ENCODE results near the gene PARS2. TPM values are rescaled to one million over a fixed set of nuclear protein-coding genes. Genes with fewer than 3 reads are reported as not detected.

Gene PARS2
- total RNA-seq, 1 experiment from 2014 or later = 10.2 TPM

- no peak overlapping the region for H4K91ac ChIP-seq (ENCODE audit: insufficient read length, low read depth, low read length)
- H2AFZ ChIP-seq (ENCODE audit: low read length) = no peak overlapping the region
- H2BK120ac ChIP-seq (ENCODE audit: low read depth, low read length, poor library complexity, severe bottlenecking) = no peak overlapping the region
- no peak overlapping the region for H3T11ph ChIP-seq (ENCODE audit: low read length)
- peaks cover 49 to 88% (median 80%) of the 10 kb centered on the region in 3 experiments for H3K36me3 Mint-ChIP-seq (ENCODE audit: insufficient read depth in 1 of 3, low read depth in 3 of 3)
- H2BK20ac ChIP-seq (ENCODE audit: low read depth, low read length, poor library complexity, severe bottlenecking) = no peak overlapping the region
- no peak overlapping the region for H3K4me3 Mint-ChIP-seq
- H3K27me3 Mint-ChIP-seq (ENCODE audit: low read depth) = no peaks in the 10 kb centered on the region
- H3K9ac ChIP-seq (ENCODE audit: extremely low read depth, insufficient read length, low read length) = no peak overlapping the region
- H4K8ac ChIP-seq (replicated peaks; ENCODE audit: insufficient read length, low read depth, low read length) = no peak overlapping the region
- no peak overlapping the region for H3K18ac ChIP-seq (ENCODE audit: insufficient read length, low read depth, low read length)
- H3K56ac ChIP-seq (ENCODE audit: insufficient read length, low read depth, low read length) = no peak overlapping the region
- no peaks in the 10 kb centered on the region for H3K9me3 ChIP-seq (ENCODE audit: control insufficient read depth, low read depth, low read length)
- no peak for DNase-seq
- H2BK12ac ChIP-seq (ENCODE audit: insufficient read length, low read depth, low read length) = no peak overlapping the region
- H4K20me1 ChIP-seq (ENCODE audit: control insufficient read depth, insufficient read depth, insufficient read length) = no peaks in the 10 kb centered on the region
- no peak overlapping the region for H3K4me2 ChIP-seq (ENCODE audit: insufficient read depth, insufficient read length, low read length)
- H2BK5ac ChIP-seq (ENCODE audit: insufficient read length, low read length) = no peak overlapping the region
- no peaks in the 10 kb centered on the region for H3K79me1 ChIP-seq (ENCODE audit: insufficient read depth, low read depth, low read length, poor library complexity, severe bottlenecking)
- WGBS (ENCODE audit: extremely low coverage, insufficient read length, low lambda C conversion rate) = no CpG with 5 or more reads among the region's 1 CpG
- no peak overlapping the region for H2BK15ac ChIP-seq (ENCODE audit: low read depth, low read length)
- H3K23ac ChIP-seq (ENCODE audit: insufficient read length, low read depth, low read length) = no peak overlapping the region
- no peak overlapping the region for H3K14ac ChIP-seq (ENCODE audit: insufficient read depth, low read length)
- H3K9me3 Mint-ChIP-seq = peaks cover 0 to 4% of the 10 kb centered on the region in 2 experiments; a peak in 1 of 5 replicates
- no peak for TF ChIP-seq CTCF (conservative IDR thresholded peaks at IDR 0.05)
- H3K27ac Mint-ChIP-seq = no peak overlapping the region
- H4K5ac ChIP-seq (ENCODE audit: insufficient read length, low read depth, low read length) = no peak overlapping the region
- H3K27me3 ChIP-seq (ENCODE audit: insufficient read depth, low read length) = no peaks in the 10 kb centered on the region
- no peaks in the 10 kb centered on the region for H3K23me2 ChIP-seq (ENCODE audit: insufficient read length, low read depth, low read length, poor library complexity, severe bottlenecking)
- no peak overlapping the region for H3K4ac ChIP-seq (ENCODE audit: low read depth, low read length)
- H3K27ac ChIP-seq (ENCODE audit: insufficient read length, low read depth, low read length) = no peak overlapping the region
- no peaks in the 10 kb centered on the region for H3K79me2 ChIP-seq (ENCODE audit: insufficient read depth, low read length)
- H3K4me1 ChIP-seq (ENCODE audit: insufficient read depth, low read length) = no peaks in the 10 kb centered on the region
- H2AK5ac ChIP-seq (ENCODE audit: insufficient read length, low read length) = no peak overlapping the region
- H3K4me1 Mint-ChIP-seq = peaks cover 0 to 3% of the 10 kb centered on the region in 2 experiments; a peak in 1 of 4 replicates
Observed at GRCh38 chr1:54724771-54725170, 39.6 kb downstream of the PARS2 start.
